SK-N-SH (cell line): ENCODE data around the gene PSMD2. TPM values are rescaled to one million over a fixed set of nuclear protein-coding genes. Genes with fewer than 3 reads are reported as not detected.

Experiments
- CTCF ChIA-PET: fragments of 300-600, 350-600 bp; formaldehyde crosslinking; extraction: SDS; loops from one replicate; lab custom pipeline; 2021; lab: Yijun Ruan, JAX
- POLR2A ChIA-PET: fragments of 350-600 bp; sonication (Branson Sonifier 250); formaldehyde crosslinking; extraction: SDS; loops from one replicate; lab custom pipeline; 2020; ENCODE audit warnings: antibody characterized with exemption, inconsistent platforms; lab: Yijun Ruan, JAX
- DNase-seq: peaks from one replicate; pipeline ENCODE4 v3.0.0; 2012
- H2AFZ ChIP-seq: fragments of 200-600 bp; sonication (generic); 2 replicates; pipeline ENCODE4 v1.8.1; 2016; ENCODE audit warnings: antibody characterized with exemption, mild to moderate bottlenecking, low read depth
- H3F3A ChIP-seq: fragments of 200-600 bp; sonication (generic); replicated peaks from 2 replicates; pipeline ENCODE3; 2016; ENCODE audit warnings: antibody characterized with exemption, mild to moderate bottlenecking; ENCODE audit not compliant: insufficient read depth
- H3K27ac ChIP-seq, 2 experiments: fragments of 200-500 bp in 1 of 2; fragments of 200-600 bp in 1 of 2; sonication (Bioruptor generic) in 1 of 2; sonication (generic), shearing (Covaris generic) in 1 of 2; 2 replicates each; pipeline versions ENCODE4 v1.5.1 to v1.6.1; 2014 to 2016; ENCODE audit warnings: low read depth in 2 of 2, inconsistent platforms in 1 of 2, low read length in 1 of 2, mild to moderate bottlenecking in 1 of 2, mixed read lengths in 1 of 2
- H3K27me3 ChIP-seq: fragments of 200-600 bp; sonication (generic), shearing (Covaris generic); 2 replicates; pipeline ENCODE4 v1.6.1; 2016; ENCODE audit warnings: mixed run types; ENCODE audit not compliant: insufficient read depth
- H3K36me3 ChIP-seq, 2 experiments: fragments of 200-500 bp in 1 of 2; fragments of 200-600 bp in 1 of 2; sonication (Bioruptor generic) in 1 of 2; sonication (generic) in 1 of 2; replicated peaks in 1 of 2; 2 replicates each; pipeline versions ENCODE3 to v1.5.1; 2014 to 2016; ENCODE audit warnings: low read length in 1 of 2, mild to moderate bottlenecking in 1 of 2; ENCODE audit not compliant: insufficient read depth in 2 of 2, control insufficient read depth in 1 of 2
- H3K4me1 ChIP-seq, 2 experiments: fragments of 200-500 bp in 1 of 2; fragments of 200-600 bp in 1 of 2; sonication (Bioruptor generic) in 1 of 2; sonication (generic), shearing (Covaris generic) in 1 of 2; 2 replicates each; pipeline versions ENCODE4 v1.5.1 to v1.6.1; 2014 to 2016; ENCODE audit warnings: low read depth in 1 of 2, low read length in 1 of 2, mixed run types in 1 of 2; ENCODE audit not compliant: insufficient read depth in 2 of 2, control insufficient read depth in 1 of 2
- H3K4me2 ChIP-seq: fragments of 200-600 bp; sonication (generic), shearing (Covaris generic); 2 replicates; pipeline ENCODE4 v1.6.1; 2017; ENCODE audit warnings: mixed run types
- H3K4me3 ChIP-seq, 2 experiments: fragments of 200-500 bp in 1 of 2; fragments of 200-600 bp in 1 of 2; sonication (Bioruptor generic) in 1 of 2; sonication (generic), shearing (Covaris generic) in 1 of 2; 2 replicates each; pipeline versions ENCODE4 v1.5.1 to v1.8.1; 2014 to 2016; ENCODE audit warnings: low read depth in 2 of 2, inconsistent platforms in 1 of 2, low read length in 1 of 2, mild to moderate bottlenecking in 1 of 2, mixed read lengths in 1 of 2, moderate library complexity in 1 of 2
- H3K79me2 ChIP-seq: fragments of 200-600 bp; sonication (generic); 2 replicates; pipeline ENCODE4 v1.8.1; 2017; ENCODE audit warnings: mild to moderate bottlenecking; ENCODE audit not compliant: insufficient read depth
- H3K9ac ChIP-seq: fragments of 200-600 bp; sonication (generic); 2 replicates; pipeline ENCODE4 v1.6.1; 2017; ENCODE audit warnings: mixed run types
- H3K9me2 ChIP-seq: fragments of 200-600 bp; sonication (generic); 2 replicates; pipeline ENCODE4 v1.6.1; 2017; ENCODE audit warnings: mixed run types
- H3K9me3 ChIP-seq: fragments of 200-600 bp; sonication (generic); 2 replicates; pipeline ENCODE4 v1.6.1; 2017; ENCODE audit warnings: mixed run types, mild to moderate bottlenecking, moderate library complexity
- H4K20me1 ChIP-seq: fragments of 200-600 bp; sonication (generic); 2 replicates; pipeline ENCODE4 v1.6.1; 2017; ENCODE audit warnings: mild to moderate bottlenecking, mixed run types; ENCODE audit not compliant: insufficient read depth
- CHD2 ChIP-seq: fragments of 150-350 bp; IDR thresholded peaks from 2 replicates; pipeline ENCODE4 v1.6.1; 2018; ENCODE audit warnings: low read length; ENCODE audit not compliant: partially characterized antibody
- CTCF ChIP-seq: fragments of 200-600 bp; sonication (generic); IDR thresholded peaks from 2 replicates; pipeline ENCODE4 v1.6.1; 2017; ENCODE audit warnings: antibody characterized with exemption, mild to moderate bottlenecking, moderate library complexity
- ELF1 ChIP-seq: IDR thresholded peaks from 2 replicates; pipeline ENCODE4 v1.4.0; 2012
- EP300 ChIP-seq, 2 experiments: IDR thresholded peaks; 2 replicates each; pipeline versions ENCODE4 v1.4.0 to v1.6.1; 2012; ENCODE audit warnings: borderline replicate concordance in 1 of 2, low read depth in 1 of 2, low read length in 1 of 2
- EZH2phosphoT487 ChIP-seq: fragments of 200-600 bp; sonication (generic); IDR thresholded peaks from 2 replicates; pipeline ENCODE4 v1.6.1; 2017; ENCODE audit warnings: low read depth, mixed run types, mild to moderate bottlenecking, antibody characterized with exemption, moderate library complexity, borderline replicate concordance
- FOSL2 ChIP-seq: IDR thresholded peaks from 2 replicates; pipeline ENCODE4 v1.4.0; 2012; ENCODE audit warnings: low read depth, mild to moderate bottlenecking, moderate library complexity, borderline replicate concordance
- FOXJ3 ChIP-seq: sonication (generic); formaldehyde crosslinking; IDR thresholded peaks from 2 replicates; pipeline ENCODE4 v1.5.1; 2020; ENCODE audit warnings: mild to moderate bottlenecking, missing genetic modification reagents
- FOXM1 ChIP-seq: IDR thresholded peaks from 2 replicates; pipeline ENCODE4 v1.4.0; 2012; ENCODE audit warnings: low read depth, mild to moderate bottlenecking
- GATA2 ChIP-seq: sonication (generic); formaldehyde crosslinking; IDR thresholded peaks from 2 replicates; pipeline ENCODE4 v1.5.0; 2020; ENCODE audit warnings: mild to moderate bottlenecking, missing genetic modification reagents
- NFIC ChIP-seq: IDR thresholded peaks from 2 replicates; pipeline ENCODE4 v1.4.0; 2012; ENCODE audit warnings: borderline replicate concordance
- RFX5 ChIP-seq: IDR thresholded peaks from 2 replicates; pipeline ENCODE4 v1.6.1; 2012; ENCODE audit warnings: mild to moderate bottlenecking, improper control_type of control experiment, low read length
- RXRA ChIP-seq: IDR thresholded peaks from 2 replicates; pipeline ENCODE4 v1.4.0; 2012; ENCODE audit warnings: low read depth, mild to moderate bottlenecking, borderline replicate concordance
- SIN3A ChIP-seq: IDR thresholded peaks from 2 replicates; pipeline ENCODE4 v1.6.1; 2012; ENCODE audit warnings: low read depth, mild to moderate bottlenecking, low read length, moderate library complexity, borderline replicate concordance
- TAF1 ChIP-seq: IDR thresholded peaks from 2 replicates; pipeline ENCODE4 v1.6.1; 2012; ENCODE audit warnings: low read depth, mild to moderate bottlenecking, low read length, moderate library complexity, borderline replicate concordance
- TCF12 ChIP-seq: IDR thresholded peaks from 2 replicates; pipeline ENCODE4 v1.4.0; 2012
- USF2 ChIP-seq: fragments of 150-350 bp; IDR thresholded peaks from 2 replicates; pipeline ENCODE4 v1.6.1; 2017; ENCODE audit warnings: antibody characterized with exemption, low read length, low read depth, borderline replicate concordance
- YY1 ChIP-seq: IDR thresholded peaks from 2 replicates; pipeline ENCODE4 v1.4.0; 2012; ENCODE audit warnings: low read depth, mild to moderate bottlenecking
- WGBS: methylation state at CpG from one replicate; pipeline ENCODE4 v1.1.6; 2017; ENCODE audit warnings: low lambda C conversion rate; 5-methylcytosine and 5-hydroxymethylcytosine counted together
- polyA plus RNA-seq, 3 experiments: library from polyadenylated mRNA; depleted of rRNA; stranded (reverse); fragments of >200 nt; gene quantifications; 2 replicates each; pipeline ENCODE4 v1.2.3, GENCODE V29; 2012

The PSMD2 gene
- polyA plus RNA-seq, 1 of the 3 experiments (the other 2 are of a cell fraction) = 328 TPM

- DNase-seq = no peak
- POLR2A ChIA-PET = no interaction called here
- no peaks in the 10 kb centered on the region for H3K9me3 ChIP-seq
Observed at GRCh38 chr3:184272269-184272668, 26.8 kb upstream of the PSMD2 start.

GRCh38 chr3:184275381-184275701 is 23.7 kb upstream of the PSMD2 start:
- no peaks in the 10 kb centered on the region for H3F3A ChIP-seq
- ChIA-PET POLR2A (no interaction called here), CTCF (no interaction called here)
- no peaks in the 10 kb centered on the region for H3K9me3 ChIP-seq
- DNase-seq = no peak
- no peaks in the 10 kb centered on the region for H3K36me3 ChIP-seq
- peaks cover 0 to 3% of the 10 kb centered on the region in 2 experiments; a peak in 1 of 4 replicates for H3K4me1 ChIP-seq
- H3K27me3 ChIP-seq = peaks cover 14% of the 10 kb centered on the region
- H3K4me3 ChIP-seq = no peak overlapping the region
- H3K9me2 ChIP-seq = no peaks in the 10 kb centered on the region
- no peak overlapping the region for H3K27ac ChIP-seq
- H4K20me1 ChIP-seq = no peaks in the 10 kb centered on the region
- TF ChIP-seq YY1 (no peak), TAF1 (no peak)
- H3K9ac ChIP-seq = no peak overlapping the region
- no peak overlapping the region for H3K4me2 ChIP-seq
- no peaks in the 10 kb centered on the region for H3K79me2 ChIP-seq
- 82% methylated on average over 11 of the region's 12 CpGs for WGBS
- no peak overlapping the region for H2AFZ ChIP-seq

More at GRCh38 chr3:184272269-184272668, 26.8 kb upstream of the PSMD2 start:
- Histone ChIP-seq H3K4me2 (no peak overlapping the region), H3K27me3 (peaks cover 12% of the 10 kb centered on the region), H3K9ac (no peak overlapping the region), H3K9me2 (no peaks in the 10 kb centered on the region), H2AFZ (no peak overlapping the region), H3K79me2 (no peaks in the 10 kb centered on the region), H3F3A (no peaks in the 10 kb centered on the region), H3K4me1 (peaks cover 0 to 3% of the 10 kb centered on the region in 2 experiments; a peak in 1 of 4 replicates), H3K36me3 (no peaks in the 10 kb centered on the region), H3K4me3 (no peak overlapping the region), H4K20me1 (no peaks in the 10 kb centered on the region), H3K27ac (no peak overlapping the region)
- TF ChIP-seq TCF12 = no peak
- 55% methylated on average over 1 of the region's 1 CpG for whole genome bisulfite sequencing
- CTCF ChIA-PET = interaction anchor here (1.7 kb wide), 1 partner anchor 12 kb away, joined by 5 read pairs; no protein-coding TSS in a partner anchor

GRCh38 chr3:184275961-184276910 is 22.8 kb upstream of the PSMD2 start, which contains the start of gene ECE2:
TSS of gene ECE2 (plus strand) at chr3:184276022. CDS start at chr3:184276154, 132 bp downstream.
- no peak within 1 kb of the TSS for H3K4me2 ChIP-seq
- TF ChIP-seq SIN3A (no peak), NFIC (no peak), RXRA (no peak), FOXJ3 (CRISPR knock-in tag) (no peak), FOXM1 (no peak), YY1 (no peak), GATA2 (no peak), ELF1 (no peak), EZH2phosphoT487 (no peak), FOSL2 (no peak), CTCF (no peak), RFX5 (no peak), USF2 (no peak), CHD2 (no peak), EP300 (IDR thresholded peaks at IDR 0.05; ENCODE audit: borderline replicate concordance in 1 of 2, low read depth in 1 of 2, low read length in 1 of 2) (no peak)
- POLR2A ChIA-PET = no interaction called here
- no peaks in the 10 kb centered on the region for H3K9me2 ChIP-seq
- H3F3A ChIP-seq = no peaks in the 10 kb centered on the region
- no peaks in the 10 kb centered on the region for H3K9me3 ChIP-seq
- no peaks in the 10 kb centered on the region for H3K79me2 ChIP-seq
- peaks cover 0 to 3% of the 10 kb centered on the region in 2 experiments; a peak in 1 of 4 replicates for H3K4me1 ChIP-seq
- H3K4me3 ChIP-seq = no peak within 1 kb of the TSS
- H3K27ac ChIP-seq = no peak within 1 kb of the TSS
- H2AFZ ChIP-seq = no peak within 1 kb of the TSS
- H3K9ac ChIP-seq = no peak within 1 kb of the TSS
- CTCF ChIA-PET = interaction anchor here (0.9 kb wide), 1 partner anchor 25 kb away, joined by 3 read pairs; no protein-coding TSS in a partner anchor
- WGBS = 62% methylated on average over 40 of the region's 65 CpGs
- H3K27me3 ChIP-seq = peaks cover 14% of the 10 kb centered on the region
- DNase-seq = peak; percentile 72
- H4K20me1 ChIP-seq = no peaks in the 10 kb centered on the region
- H3K36me3 ChIP-seq = no peaks in the 10 kb centered on the region
